Measurements from ENCODE around the gene NAT14.

Gene NAT14

GRCh38 chr19:55478364-55478763 lies 6.6 kb upstream of the NAT14 start:
- in situ Hi-C loops (cut with HindIII; ENCODE audit: low sequenced_read_pairs), result no loop called here
- DNase-seq (ENCODE audit: low read depth), result no peak
- no peak for TF ChIP-seq CTCF (IDR thresholded peaks at IDR 0.05; ENCODE audit: low read depth, low read length, missing control alignments)
- no peak overlapping the region for H3K4me3 ChIP-seq (ENCODE audit: low read depth, low read length)

- H3K4me3 ChIP-seq (ENCODE audit: low read depth, low read length), result no peak overlapping the region
- in situ Hi-C loops (cut with HindIII; ENCODE audit: low sequenced_read_pairs), result no loop called here
- no peak for TF ChIP-seq CTCF (IDR thresholded peaks at IDR 0.05; ENCODE audit: low read depth, low read length, missing control alignments)
- DNase-seq (ENCODE audit: low read depth), result no peak
Measured at GRCh38 chr19:55479045-55479444, 5.9 kb upstream of the NAT14 start.

GRCh38 chr19:55479451-55480230 lies 5.3 kb upstream of the NAT14 start:
- TF ChIP-seq CTCF (IDR thresholded peaks at IDR 0.05; ENCODE audit: low read depth, low read length, missing control alignments), result no peak
- in situ Hi-C loops (cut with HindIII; ENCODE audit: low sequenced_read_pairs), result no loop called here
- DNase-seq (ENCODE audit: low read depth), result no peak
- H3K4me3 ChIP-seq (ENCODE audit: low read depth, low read length), result no peak overlapping the region

- no peak for DNase-seq (ENCODE audit: low read depth)
- no peak for TF ChIP-seq CTCF (IDR thresholded peaks at IDR 0.05; ENCODE audit: low read depth, low read length, missing control alignments)
- H3K4me3 ChIP-seq (ENCODE audit: low read depth, low read length), result no peak overlapping the region
- in situ Hi-C loops (cut with HindIII; ENCODE audit: low sequenced_read_pairs), result no loop called here
Measured at GRCh38 chr19:55481148-55481793, 3.7 kb upstream of the NAT14 start.

GRCh38 chr19:55481794-55482155 lies 3.2 kb upstream of the NAT14 start:
- TF ChIP-seq CTCF (IDR thresholded peaks at IDR 0.05; ENCODE audit: low read depth, low read length, missing control alignments), result no peak
- H3K4me3 ChIP-seq (ENCODE audit: low read depth, low read length), result no peak overlapping the region
- in situ Hi-C loops (cut with HindIII; ENCODE audit: low sequenced_read_pairs), result no loop called here
- no peak for DNase-seq (ENCODE audit: low read depth)

- H3K4me3 ChIP-seq (ENCODE audit: low read depth, low read length), result no peak overlapping the region
- DNase-seq (ENCODE audit: low read depth), result no peak
- no peak for TF ChIP-seq CTCF (IDR thresholded peaks at IDR 0.05; ENCODE audit: low read depth, low read length, missing control alignments)
- in situ Hi-C loops (cut with HindIII; ENCODE audit: low sequenced_read_pairs), result no loop called here
Measured at GRCh38 chr19:55482156-55482961, 2.6 kb upstream of the NAT14 start.
